ENCODE data around the gene TNFAIP3.

DNA sequence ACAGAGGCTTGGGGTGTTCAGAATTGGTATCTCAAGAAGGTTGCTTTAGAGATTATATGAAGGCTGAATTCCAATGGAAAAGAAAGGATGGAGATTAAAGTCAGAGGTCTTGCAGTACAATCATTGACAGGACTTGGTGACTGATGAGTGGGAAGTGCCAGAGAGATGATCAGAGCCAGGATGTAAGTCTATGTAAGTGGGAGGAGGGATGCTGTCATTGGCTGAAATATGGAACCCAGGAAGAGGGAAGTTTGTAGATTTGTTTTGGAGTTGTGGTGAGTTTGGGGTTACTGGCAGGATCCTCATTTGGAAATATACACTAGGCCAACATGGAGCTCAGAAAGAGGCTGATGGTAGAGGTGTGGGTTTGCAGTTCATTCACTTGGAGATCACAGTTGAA lies 23.8 kb upstream of the TNFAIP3 start:
- TF ChIP-seq, protein P1, sequence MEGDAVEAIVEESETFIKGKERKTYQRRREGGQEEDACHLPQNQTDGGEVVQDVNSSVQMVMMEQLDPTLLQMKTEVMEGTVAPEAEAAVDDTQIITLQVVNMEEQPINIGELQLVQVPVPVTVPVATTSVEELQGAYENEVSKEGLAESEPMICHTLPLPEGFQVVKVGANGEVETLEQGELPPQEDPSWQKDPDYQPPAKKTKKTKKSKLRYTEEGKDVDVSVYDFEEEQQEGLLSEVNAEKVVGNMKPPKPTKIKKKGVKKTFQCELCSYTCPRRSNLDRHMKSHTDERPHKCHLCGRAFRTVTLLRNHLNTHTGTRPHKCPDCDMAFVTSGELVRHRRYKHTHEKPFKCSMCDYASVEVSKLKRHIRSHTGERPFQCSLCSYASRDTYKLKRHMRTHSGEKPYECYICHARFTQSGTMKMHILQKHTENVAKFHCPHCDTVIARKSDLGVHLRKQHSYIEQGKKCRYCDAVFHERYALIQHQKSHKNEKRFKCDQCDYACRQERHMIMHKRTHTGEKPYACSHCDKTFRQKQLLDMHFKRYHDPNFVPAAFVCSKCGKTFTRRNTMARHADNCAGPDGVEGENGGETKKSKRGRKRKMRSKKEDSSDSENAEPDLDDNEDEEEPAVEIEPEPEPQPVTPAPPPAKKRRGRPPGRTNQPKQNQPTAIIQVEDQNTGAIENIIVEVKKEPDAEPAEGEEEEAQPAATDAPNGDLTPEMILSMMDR (IDR thresholded peaks at IDR 0.05), result no peak
- TF ChIP-seq EP300 (IDR thresholded peaks at IDR 0.05), result no peak

Measured in esophagus muscularis mucosa (tissue), 3 donors.